HCT116 (cell line): ENCODE data around the gene NUDT5. TPM values are rescaled to one million over a fixed set of nuclear protein-coding genes. Genes with fewer than 3 reads are reported as not detected.

Source experiments
- ATAC-seq: fragments of 200-7000 bp; cut with Tn5 transposase; 2 replicates; pipeline ENCODE4 v1.9.1; 2020; ENCODE audit warnings: mild to moderate bottlenecking, moderate library complexity
- BruUV-seq: library from RNA; stranded (reverse); fragments of 400-500 nt; replicated peaks from 2 replicates; lab custom pipeline; 2021; lab: Mats Ljungman, UMichigan
- CTCF ChIA-PET: fragments of 300-600 bp; sonication (Branson Sonifier 250); formaldehyde crosslinking; loops from one replicate; lab custom pipeline; 2021; ENCODE audit warnings: antibody characterized with exemption; lab: Charles Lee
- POLR2A ChIA-PET: fragments of 300-600, 350-600 bp; sonication (Branson Sonifier 250); formaldehyde crosslinking; loops from one replicate; lab custom pipeline; 2021; ENCODE audit warnings: antibody characterized with exemption; lab: Charles Lee
- RAD21 ChIA-PET, 2 experiments: fragments of 300-600 bp; sonication (Branson Sonifier 250); formaldehyde crosslinking; loops; one replicate each; lab custom pipeline; 2023; ENCODE audit warnings: low total read pairs in 2 of 2; ENCODE audit not compliant: uncharacterized antibody in 2 of 2, unreplicated experiment in 2 of 2, low non-redundant PET in 1 of 2; lab: Charles Lee
- DNase-seq: peaks from one replicate; pipeline ENCODE4 v3.0.0-alpha.2; 2010; ENCODE audit warnings: low read depth, low spot score
- H2AFZ ChIP-seq: fragments of 200-600 bp; shearing (Covaris generic), sonication (generic); 2 replicates; pipeline ENCODE4 v1.6.1; 2017; ENCODE audit warnings: low read depth, mixed run types, mixed read lengths, antibody characterized with exemption, low read length; ENCODE audit not compliant: poor library complexity, severe bottlenecking
- H3K27ac ChIP-seq: 2 replicates; pipeline ENCODE4 v1.5.1; 2012; ENCODE audit warnings: low read depth, low read length
- H3K27me3 ChIP-seq: fragments of 200-600 bp; sonication (generic); 2 replicates; pipeline ENCODE4 v1.6.1; 2016; ENCODE audit warnings: mixed run types, low read length, mixed read lengths; ENCODE audit not compliant: insufficient read depth
- H3K36me3 ChIP-seq, 2 experiments: fragments of 200-500 bp in 1 of 2; fragments of 200-600 bp in 1 of 2; sonication (Bioruptor generic) in 1 of 2; sonication (generic) in 1 of 2; 2 replicates each; pipeline versions ENCODE4 v1.5.1 to v1.6.1; 2014 to 2016; ENCODE audit warnings: low read length in 2 of 2, inconsistent platforms in 1 of 2, mixed read lengths in 1 of 2, mixed run types in 1 of 2; ENCODE audit not compliant: insufficient read depth in 2 of 2, control insufficient read depth in 1 of 2
- H3K4me1 ChIP-seq, 2 experiments: fragments of 200-600 bp in 1 of 2; sonication (generic) in 1 of 2; 2 replicates each; pipeline versions ENCODE4 v1.5.1 to v1.6.1; 2012 to 2017; ENCODE audit warnings: low read length in 2 of 2, inconsistent platforms in 1 of 2, mild to moderate bottlenecking in 1 of 2, mixed read lengths in 1 of 2, mixed run types in 1 of 2, moderate library complexity in 1 of 2; ENCODE audit not compliant: insufficient read depth in 2 of 2, control insufficient read depth in 1 of 2
- H3K4me2 ChIP-seq: fragments of 200-600 bp; sonication (generic); 2 replicates; pipeline ENCODE4 v1.6.1; 2017; ENCODE audit warnings: mixed run types, low read length, mixed read lengths
- H3K4me3 ChIP-seq, 2 experiments: fragments of 200-600 bp in 1 of 2; sonication (generic) in 1 of 2; replicated peaks in 1 of 2; 2 replicates each; pipeline ENCODE4 v1.5.1; 2011 to 2016; ENCODE audit warnings: low read length in 2 of 2, control low read depth in 1 of 2, low read depth in 1 of 2, mild to moderate bottlenecking in 1 of 2, mixed read lengths in 1 of 2, mixed run types in 1 of 2
- H3K79me2 ChIP-seq: fragments of 200-600 bp; sonication (generic); 2 replicates; pipeline ENCODE4 v1.6.1; 2017; ENCODE audit warnings: mild to moderate bottlenecking, mixed run types, low read length, moderate library complexity, mixed read lengths; ENCODE audit not compliant: insufficient read depth
- H3K9ac ChIP-seq: fragments of 200-600 bp; sonication (generic); 2 replicates; pipeline ENCODE4 v1.6.1; 2016; ENCODE audit warnings: low read length, mixed read lengths
- H3K9me2 ChIP-seq: fragments of 200-600 bp; sonication (generic), shearing (Covaris generic); 2 replicates; pipeline ENCODE4 v1.6.1; 2017; ENCODE audit warnings: mixed run types, mild to moderate bottlenecking, moderate library complexity; ENCODE audit not compliant: insufficient read depth
- H3K9me3 ChIP-seq, 2 experiments: fragments of 200-500 bp in 1 of 2; fragments of 200-600 bp in 1 of 2; sonication (Bioruptor generic) in 1 of 2; sonication (generic) in 1 of 2; 2 replicates each; pipeline ENCODE4 v1.6.1; 2014 to 2017; ENCODE audit warnings: low read length in 2 of 2, mixed read lengths in 2 of 2, inconsistent platforms in 1 of 2, low read depth in 1 of 2, mild to moderate bottlenecking in 1 of 2, mixed run types in 1 of 2, moderate library complexity in 1 of 2; ENCODE audit not compliant: control insufficient read depth in 1 of 2, insufficient read depth in 1 of 2
- H4K20me1 ChIP-seq: fragments of 200-600 bp; sonication (generic), shearing (Covaris generic); 2 replicates; pipeline ENCODE4 v1.6.1; 2017; ENCODE audit warnings: mixed run types, mild to moderate bottlenecking, moderate library complexity; ENCODE audit not compliant: insufficient read depth
- CBX3 ChIP-seq: IDR thresholded peaks from 2 replicates; pipeline ENCODE4 v1.6.1; 2012; ENCODE audit warnings: low read depth
- CEBPB ChIP-seq: IDR thresholded peaks from 2 replicates; pipeline ENCODE4 v1.6.1; 2012; ENCODE audit warnings: low read depth
- EGR1 ChIP-seq: IDR thresholded peaks from 2 replicates; pipeline ENCODE4 v1.6.1; 2012; ENCODE audit warnings: low read depth
- EZH2 ChIP-seq: fragments of 200-600 bp; sonication (generic); IDR thresholded peaks from 2 replicates; pipeline ENCODE4 v1.6.1; 2017; ENCODE audit warnings: antibody characterized with exemption, mixed run types
- EZH2phosphoT487 ChIP-seq: fragments of 200-600 bp; IDR thresholded peaks from 2 replicates; pipeline ENCODE4 v1.6.1; 2018; ENCODE audit warnings: antibody characterized with exemption, borderline replicate concordance
- FOSL1 ChIP-seq: IDR thresholded peaks from 2 replicates; pipeline ENCODE4 v1.6.1; 2012; ENCODE audit warnings: low read depth
- JUND ChIP-seq: IDR thresholded peaks from 2 replicates; pipeline ENCODE4 v1.6.1; 2012
- POLR2AphosphoS5 ChIP-seq: IDR thresholded peaks from 2 replicates; pipeline ENCODE4 v1.6.1; 2011; ENCODE audit warnings: mild to moderate bottlenecking, low read depth, low read length, moderate library complexity
- RAD21 ChIP-seq: IDR thresholded peaks from 2 replicates; pipeline ENCODE4 v1.6.1; 2012; ENCODE audit warnings: low read depth, mild to moderate bottlenecking
- SRF ChIP-seq: IDR thresholded peaks from 2 replicates; pipeline ENCODE4 v1.6.1; 2012; ENCODE audit warnings: low read depth
- YY1 ChIP-seq: IDR thresholded peaks from 2 replicates; pipeline ENCODE4 v1.6.1; 2011; ENCODE audit warnings: low read length, low read depth, moderate library complexity, mild to moderate bottlenecking; ENCODE audit not compliant: insufficient replicate concordance; ENCODE audit errors: extremely low read depth
- ZFX ChIP-seq: fragments of 450-650 bp; IDR thresholded peaks from 2 replicates; pipeline ENCODE4 v1.6.1; 2017
- intact Hi-C: fragments of 100-400 bp; cut with micrococcal nuclease; formaldehyde crosslinking; loops from 2 replicates; pipeline ENCODE4 v1.10.0; 2022
- total RNA-seq: library from RNA; stranded (reverse); gene quantifications from one replicate; pipeline ENCODE4 v1.2.1, GENCODE V29; 2021; ENCODE audit not compliant: unreplicated experiment
- TF ChIP-seq, protein P1 (sequence below): IDR thresholded peaks from 2 replicates; pipeline ENCODE4 v1.6.1; 2012; ENCODE audit warnings: low read depth
- TF ChIP-seq, protein P2 (sequence below): IDR thresholded peaks from 2 replicates; pipeline ENCODE4 v1.6.1; 2012
- TF ChIP-seq, protein P3 (sequence below): IDR thresholded peaks from 2 replicates; pipeline ENCODE4 v1.6.1; 2012

Gene NUDT5
- total RNA-seq, 1 experiment from 2014 or later = 101 TPM

DNA sequence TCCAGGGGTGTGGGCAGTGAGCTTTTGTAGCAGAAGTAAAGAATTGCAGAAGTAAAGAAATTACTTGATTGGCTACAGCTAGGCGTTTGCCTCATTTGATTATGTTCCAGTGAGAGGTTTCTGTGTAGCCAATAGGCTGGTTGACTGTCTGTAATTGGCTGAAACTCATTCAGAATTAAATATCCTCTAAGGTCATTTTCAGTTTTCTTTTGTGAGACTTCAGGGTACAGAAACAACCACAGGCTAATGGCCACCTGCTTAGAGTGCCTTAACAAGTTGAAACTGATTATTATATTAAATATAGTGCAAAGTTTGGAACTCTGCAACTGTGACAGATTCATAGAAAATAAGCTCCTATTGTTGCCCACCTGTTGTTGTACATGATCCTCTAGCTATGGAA lies 55.7 kb downstream of the NUDT5 start:
- RAD21 ChIA-PET = no interaction called here
- ATAC-seq (no peak), DNase-seq (no peak)
- no peak overlapping the region for H3K9ac ChIP-seq
- POLR2A ChIA-PET = no interaction called here
- H3K9me3 ChIP-seq = no peaks in the 10 kb centered on the region
- BruUV-seq = no TSS peak
- no peaks in the 10 kb centered on the region for H3K79me2 ChIP-seq
- H4K20me1 ChIP-seq = no peaks in the 10 kb centered on the region
- no peak overlapping the region for H3K4me2 ChIP-seq
- CTCF ChIA-PET = interaction anchor here (2.9 kb wide), 1 partner anchor 10 kb away, joined by 9 read pairs; no protein-coding TSS in a partner anchor
- no peak overlapping the region for H3K27ac ChIP-seq
- TF ChIP-seq EZH2phosphoT487 = no peak
- no peak for TF ChIP-seq SRF
- no peak for TF ChIP-seq ZFX
- TF ChIP-seq POLR2AphosphoS5 = no peak
- TF ChIP-seq EZH2 = no peak
- H2AFZ ChIP-seq = no peak overlapping the region
- H3K4me1 ChIP-seq = no peaks in the 10 kb centered on the region
- H3K4me3 ChIP-seq = no peak overlapping the region
- intact Hi-C loops = no loop called here
- H3K9me2 ChIP-seq = no peaks in the 10 kb centered on the region
- peaks cover 10 to 11% of the 10 kb centered on the region in 2 experiments; a peak in 3 of 4 replicates for H3K36me3 ChIP-seq
- no peaks in the 10 kb centered on the region for H3K27me3 ChIP-seq

DNA sequence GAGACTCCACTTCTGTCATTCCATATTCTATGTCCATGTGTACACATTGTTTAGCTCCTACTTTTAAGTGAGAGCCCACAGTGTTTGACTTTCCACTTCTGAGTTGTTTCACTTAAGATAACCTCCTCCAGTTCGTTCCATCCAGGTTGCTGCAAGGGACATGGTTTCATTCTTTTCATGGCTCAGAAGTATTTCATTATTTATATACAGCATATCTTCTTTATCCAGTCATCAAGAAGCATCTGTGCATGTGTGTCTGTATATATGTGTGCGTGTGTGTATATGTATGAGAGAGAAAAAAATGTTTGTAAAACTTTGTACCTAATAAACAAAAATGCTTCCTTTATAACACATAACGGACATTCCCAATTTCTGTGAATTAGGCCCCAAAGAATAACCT lies 60.1 kb downstream of the NUDT5 start:
- peaks cover 6 to 8% of the 10 kb centered on the region in 2 experiments; a peak in 2 of 4 replicates for H3K36me3 ChIP-seq
- no peak for DNase-seq

More for the DNA sequence above, 60.1 kb downstream of the NUDT5 start:
- POLR2A ChIA-PET = no interaction called here
- Histone ChIP-seq H3K4me3 (no peak overlapping the region), H3K9ac (no peak overlapping the region), H3K79me2 (peaks cover 13% of the 10 kb centered on the region), H3K4me2 (no peak overlapping the region), H3K27me3 (no peaks in the 10 kb centered on the region), H3K9me2 (no peaks in the 10 kb centered on the region), H3K4me1 (peaks cover 0 to under 1% of the 10 kb centered on the region in 2 experiments; a peak in 2 of 4 replicates), H2AFZ (no peak overlapping the region), H3K27ac (no peak overlapping the region), H4K20me1 (no peaks in the 10 kb centered on the region), H3K9me3 (no peaks in the 10 kb centered on the region)
- intact Hi-C loops = no loop called here
- RAD21 ChIA-PET = no interaction called here
- ATAC-seq = no peak
- TF ChIP-seq POLR2AphosphoS5 (no peak), YY1 (no peak), CEBPB (no peak), EZH2phosphoT487 (no peak), JUND (no peak), FOSL1 (no peak), EGR1 (no peak), CBX3 (no peak), RAD21 (no peak)
- TF ChIP-seq, protein P1, sequence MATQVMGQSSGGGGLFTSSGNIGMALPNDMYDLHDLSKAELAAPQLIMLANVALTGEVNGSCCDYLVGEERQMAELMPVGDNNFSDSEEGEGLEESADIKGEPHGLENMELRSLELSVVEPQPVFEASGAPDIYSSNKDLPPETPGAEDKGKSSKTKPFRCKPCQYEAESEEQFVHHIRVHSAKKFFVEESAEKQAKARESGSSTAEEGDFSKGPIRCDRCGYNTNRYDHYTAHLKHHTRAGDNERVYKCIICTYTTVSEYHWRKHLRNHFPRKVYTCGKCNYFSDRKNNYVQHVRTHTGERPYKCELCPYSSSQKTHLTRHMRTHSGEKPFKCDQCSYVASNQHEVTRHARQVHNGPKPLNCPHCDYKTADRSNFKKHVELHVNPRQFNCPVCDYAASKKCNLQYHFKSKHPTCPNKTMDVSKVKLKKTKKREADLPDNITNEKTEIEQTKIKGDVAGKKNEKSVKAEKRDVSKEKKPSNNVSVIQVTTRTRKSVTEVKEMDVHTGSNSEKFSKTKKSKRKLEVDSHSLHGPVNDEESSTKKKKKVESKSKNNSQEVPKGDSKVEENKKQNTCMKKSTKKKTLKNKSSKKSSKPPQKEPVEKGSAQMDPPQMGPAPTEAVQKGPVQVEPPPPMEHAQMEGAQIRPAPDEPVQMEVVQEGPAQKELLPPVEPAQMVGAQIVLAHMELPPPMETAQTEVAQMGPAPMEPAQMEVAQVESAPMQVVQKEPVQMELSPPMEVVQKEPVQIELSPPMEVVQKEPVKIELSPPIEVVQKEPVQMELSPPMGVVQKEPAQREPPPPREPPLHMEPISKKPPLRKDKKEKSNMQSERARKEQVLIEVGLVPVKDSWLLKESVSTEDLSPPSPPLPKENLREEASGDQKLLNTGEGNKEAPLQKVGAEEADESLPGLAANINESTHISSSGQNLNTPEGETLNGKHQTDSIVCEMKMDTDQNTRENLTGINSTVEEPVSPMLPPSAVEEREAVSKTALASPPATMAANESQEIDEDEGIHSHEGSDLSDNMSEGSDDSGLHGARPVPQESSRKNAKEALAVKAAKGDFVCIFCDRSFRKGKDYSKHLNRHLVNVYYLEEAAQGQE = no peak
- TF ChIP-seq, protein P2, sequence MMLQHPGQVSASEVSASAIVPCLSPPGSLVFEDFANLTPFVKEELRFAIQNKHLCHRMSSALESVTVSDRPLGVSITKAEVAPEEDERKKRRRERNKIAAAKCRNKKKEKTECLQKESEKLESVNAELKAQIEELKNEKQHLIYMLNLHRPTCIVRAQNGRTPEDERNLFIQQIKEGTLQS = no peak
- TF ChIP-seq, protein P3, sequence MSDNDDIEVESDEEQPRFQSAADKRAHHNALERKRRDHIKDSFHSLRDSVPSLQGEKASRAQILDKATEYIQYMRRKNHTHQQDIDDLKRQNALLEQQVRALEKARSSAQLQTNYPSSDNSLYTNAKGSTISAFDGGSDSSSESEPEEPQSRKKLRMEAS = no peak
- CTCF ChIA-PET = no interaction called here
- BruUV-seq = no TSS peak
